HG03432 (cell line): ENCODE measurements around the gene MRPL41.
"Not testable (repeated sequence)": the region's sequence is repeated elsewhere in the genome, so short reads cannot be mapped to it uniquely, and the experiment has no call there.

Experiments used
- ATAC-seq: cut with Tn5 transposase; IDR thresholded peaks from one replicate; pipeline ENCODE4 v1.9.1; 2021; ENCODE audit warnings: mild to moderate bottlenecking, moderate library complexity; ENCODE audit not compliant: unreplicated experiment

The MRPL41 gene

DNA sequence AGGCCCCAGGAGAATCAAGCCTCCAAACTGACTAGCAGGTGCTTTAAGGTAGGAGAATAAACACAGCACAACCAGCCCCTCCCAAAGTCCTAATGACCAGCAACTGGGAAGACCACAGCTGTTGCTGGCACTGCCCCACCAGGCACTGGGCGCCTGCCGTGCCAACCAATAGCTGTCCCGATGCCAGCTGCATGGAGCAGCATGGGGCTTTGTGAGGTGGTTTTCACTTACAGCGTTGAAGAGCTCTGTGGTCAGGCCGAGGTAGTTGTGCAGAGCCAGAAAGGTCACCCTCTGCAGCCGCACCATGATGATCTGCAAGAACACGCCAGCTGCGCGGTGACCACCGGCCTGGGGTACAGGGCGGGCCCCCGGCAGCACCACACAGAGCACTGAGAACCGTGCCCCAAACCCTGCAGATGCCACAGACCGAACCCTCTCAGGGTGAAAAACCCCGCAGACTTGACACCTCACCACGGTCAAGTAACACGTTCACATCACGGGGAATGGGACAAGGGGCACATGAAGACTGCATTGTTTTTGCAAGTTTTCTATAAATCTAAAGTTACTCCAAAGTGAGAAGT lies 30.2 kb upstream of the MRPL41 start:
- ATAC-seq, result no peak

GRCh38 chr9:137522746-137523455 lies 28.8 kb upstream of the MRPL41 start:
- ATAC-seq, result no peak

DNA sequence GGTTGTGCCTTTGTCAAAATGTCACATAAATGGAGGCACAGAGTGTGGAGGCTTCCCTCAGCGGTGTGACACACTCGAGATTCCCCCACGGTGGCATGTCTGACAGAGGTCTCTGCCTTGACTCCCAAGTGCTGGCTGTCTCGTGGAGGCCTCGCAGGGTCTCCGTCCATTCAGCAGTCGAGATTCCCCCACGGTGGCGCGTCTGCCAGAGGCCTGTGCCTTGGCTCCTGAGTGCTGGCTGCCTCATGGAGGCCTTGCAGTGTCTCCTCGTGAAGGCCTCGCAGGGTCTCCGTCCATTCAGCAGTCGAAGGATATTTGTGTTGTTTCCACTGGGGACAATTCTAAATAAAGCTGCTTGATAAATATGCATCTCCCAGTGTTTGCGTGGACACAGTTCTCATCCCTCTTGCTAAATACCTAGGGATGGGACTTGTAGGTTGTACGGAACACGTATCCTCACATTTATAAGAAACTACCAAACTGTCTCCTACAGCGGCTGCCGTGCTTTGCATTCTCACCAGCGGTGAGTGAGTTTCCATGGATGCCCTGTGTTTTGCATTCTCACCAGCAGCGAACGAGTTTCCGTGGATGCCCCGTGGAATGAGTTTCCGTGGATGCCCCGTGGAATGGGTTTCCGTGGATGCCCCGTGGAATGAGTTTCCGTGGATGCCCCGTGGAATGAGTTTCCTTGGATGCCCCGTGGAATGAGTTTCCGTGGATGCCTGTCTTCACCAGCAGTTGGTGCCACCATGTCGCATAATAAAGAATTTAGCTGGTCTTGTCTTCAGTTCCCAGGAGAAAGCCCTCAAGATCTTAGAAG lies 27.3 kb upstream of the MRPL41 start:
- ATAC-seq, result no peak

DNA sequence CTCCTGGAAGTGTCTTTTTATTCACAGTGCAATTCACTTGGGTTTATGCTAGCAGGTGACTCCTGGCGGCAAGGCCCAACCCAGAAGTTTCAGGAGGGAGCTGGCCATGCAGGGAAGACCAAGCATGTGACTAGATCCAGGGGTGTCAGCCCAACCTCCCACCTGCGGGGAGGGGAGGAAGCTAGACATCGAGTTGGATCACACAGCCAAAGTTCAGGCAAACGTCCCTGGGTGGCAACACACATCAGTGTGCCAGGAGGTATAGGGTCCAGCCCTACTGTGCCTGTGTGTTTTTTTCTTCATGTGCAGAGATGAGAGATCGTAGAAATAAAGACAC lies 26.7 kb upstream of the MRPL41 start:
- ATAC-seq, result no peak

DNA sequence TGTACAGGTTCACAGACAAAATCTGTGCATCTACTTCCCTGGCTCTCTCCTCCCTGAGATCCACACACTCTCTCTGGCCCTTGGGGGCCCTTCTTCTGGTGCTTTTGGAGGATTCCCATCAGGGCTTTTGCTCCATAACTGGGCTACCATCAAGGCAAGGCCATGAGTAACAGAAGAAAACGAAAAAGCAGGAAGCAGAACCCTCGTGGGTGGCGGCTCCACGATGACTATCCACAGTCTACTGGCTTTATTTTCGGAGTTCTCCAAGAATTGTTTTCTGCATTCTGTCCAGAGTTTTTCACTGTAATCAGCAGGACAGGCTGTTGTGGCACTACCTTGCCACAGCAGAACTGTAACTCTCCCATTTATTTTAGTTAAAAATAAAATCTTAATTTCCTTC lies 21.3 kb upstream of the MRPL41 start:
- ATAC-seq, result no peak

GRCh38 chr9:137531099-137531765 lies 20.4 kb upstream of the MRPL41 start:
- ATAC-seq, result no peak

DNA sequence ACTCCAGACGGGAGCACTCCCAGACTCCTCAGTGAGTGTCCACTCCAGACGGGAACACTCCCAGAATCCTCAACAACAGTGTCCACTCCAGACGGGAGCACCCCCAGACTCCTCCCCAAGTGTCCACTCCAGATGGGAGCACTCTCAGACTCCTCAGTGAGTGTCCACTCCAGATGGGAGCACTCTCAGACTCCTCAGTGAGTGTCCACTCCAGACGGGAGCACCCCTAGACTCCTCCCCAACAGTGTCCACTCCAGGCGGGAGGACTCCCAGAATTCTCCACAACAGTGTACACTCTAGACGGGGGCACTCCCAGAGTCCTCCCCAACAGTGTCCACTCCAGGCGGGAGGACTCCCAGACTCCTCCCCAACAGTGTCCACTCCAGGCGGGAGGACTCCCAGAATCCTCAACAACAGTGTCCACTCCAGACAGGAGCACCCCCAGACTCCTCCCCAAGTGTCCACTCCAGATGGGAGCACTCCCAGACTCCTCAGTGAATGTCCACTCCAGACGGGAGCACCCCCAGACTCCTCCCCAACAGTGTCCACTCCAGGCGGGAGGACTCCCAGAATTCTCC lies 18.7 kb upstream of the MRPL41 start:
- not testable (repeated sequence) for ATAC-seq

- ATAC-seq, result no peak
These were observed 17.2 kb upstream of the MRPL41 start for GRCh38 chr9:137534256-137535119.

- no peak for ATAC-seq
These were observed 16.6 kb upstream of the MRPL41 start for GRCh38 chr9:137535120-137535428.

DNA sequence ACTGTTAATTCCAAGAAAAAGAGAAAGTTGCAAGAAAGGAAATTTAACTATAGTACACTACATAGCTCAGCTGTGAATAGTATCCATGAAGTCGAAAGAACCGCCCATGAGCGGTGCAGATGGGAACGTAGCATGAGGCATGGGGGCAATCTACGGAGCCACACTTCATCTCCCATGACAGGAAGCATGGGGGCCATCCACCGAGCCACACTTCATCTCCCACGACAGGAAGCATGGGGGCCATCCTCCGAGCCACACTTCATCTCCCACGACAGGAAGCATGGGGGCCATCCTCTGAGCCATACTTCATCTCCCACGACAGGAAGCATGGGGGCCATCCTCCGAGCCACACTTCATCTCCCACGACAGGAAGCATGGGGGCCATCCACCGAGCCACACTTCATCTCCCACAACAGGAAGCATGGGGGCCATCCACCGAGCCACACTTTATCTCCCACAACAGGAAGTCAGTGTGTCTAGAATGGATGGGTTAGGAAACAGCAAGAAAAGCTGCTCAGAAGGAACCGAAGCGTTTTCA lies 15.0 kb upstream of the MRPL41 start:
- not testable (repeated sequence) for ATAC-seq

DNA sequence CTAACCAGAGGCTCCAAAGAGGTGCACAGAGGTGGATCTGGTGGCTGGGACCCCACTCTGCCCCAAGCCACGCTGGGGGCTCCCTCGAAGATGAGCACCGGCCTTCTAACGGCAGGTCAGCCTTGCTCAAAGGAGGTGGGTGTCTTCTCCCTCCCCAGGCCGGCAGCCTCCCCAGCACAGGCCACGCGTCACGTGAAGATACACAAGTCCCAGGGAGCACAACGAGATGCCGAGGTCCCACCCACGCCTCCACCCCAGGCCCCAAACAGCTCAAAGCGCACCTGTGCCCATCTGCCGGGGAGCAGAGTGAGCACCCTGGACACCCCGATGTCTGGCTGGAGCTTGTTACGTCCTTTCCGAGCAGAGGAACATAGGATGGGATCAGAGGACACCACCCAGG lies 13.6 kb upstream of the MRPL41 start:
- ATAC-seq, result no peak

- ATAC-seq, result no peak
These were observed 11.1 kb upstream of the MRPL41 start for GRCh38 chr9:137540536-137540935.

DNA sequence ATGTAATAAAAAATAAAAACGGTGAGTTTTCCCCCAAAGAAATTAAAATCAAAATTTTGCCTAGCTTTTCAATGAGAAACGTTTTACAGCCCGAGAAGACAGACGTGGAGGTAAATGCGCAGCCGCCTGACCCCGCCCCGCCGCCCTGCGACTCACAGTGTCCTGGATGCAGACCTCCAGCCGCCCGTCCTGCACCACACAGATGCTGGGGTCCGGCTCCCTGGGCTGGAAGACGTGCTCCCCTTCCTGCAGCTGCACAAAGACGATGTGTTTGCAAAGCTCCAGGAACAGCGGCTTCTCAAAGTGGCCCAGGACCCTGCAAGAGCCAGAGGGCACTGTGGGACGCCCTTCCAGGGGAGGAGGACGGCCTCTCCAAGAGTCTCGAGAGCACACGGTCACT lies 9.2 kb upstream of the MRPL41 start:
- ATAC-seq, result no peak

GRCh38 chr9:137543237-137543963 lies 8.3 kb upstream of the MRPL41 start:
- ATAC-seq, result no peak

- ATAC-seq, result no peak
These were observed 7.4 kb upstream of the MRPL41 start for GRCh38 chr9:137544176-137544760.

DNA sequence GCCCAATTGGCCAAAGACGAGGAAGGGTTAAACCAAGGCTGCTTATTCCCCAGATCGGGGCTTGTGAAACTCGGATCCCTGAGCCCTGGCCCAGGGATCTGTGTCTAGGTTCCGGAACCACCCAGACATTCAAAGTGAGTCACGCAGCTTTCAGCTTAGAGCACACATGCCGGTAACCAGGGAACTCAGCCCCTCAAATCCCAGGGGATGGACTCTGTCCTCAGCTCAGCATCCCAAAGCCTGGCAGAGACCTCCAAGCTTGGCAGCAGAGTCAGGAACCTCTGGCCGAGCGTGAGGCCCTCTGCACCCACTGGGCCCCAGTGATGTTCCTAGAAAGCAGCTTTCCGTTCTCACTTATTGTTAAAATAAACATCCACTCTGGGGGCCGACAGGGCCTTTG lies 6.6 kb upstream of the MRPL41 start:
- ATAC-seq, result no peak

GRCh38 chr9:137547687-137548543 lies 3.8 kb upstream of the MRPL41 start:
- ATAC-seq, result no peak

- ATAC-seq, result no peak
These were observed 1.5 kb upstream of the MRPL41 start, which contains the start of gene PNPLA7 for GRCh38 chr9:137550231-137550621. Gene PNPLA7 (minus strand): TSS chr9:137550402. CDS start chr9:137550197, 205 bp downstream.
